Measurements from ENCODE around the gene ZNF619.

Gene ZNF619

GRCh38 chr3:40528426-40528825 lies 51.5 kb downstream of the ZNF619 start:
- DNase-seq, result no peak

GRCh38 chr3:40532252-40532651 lies 55.3 kb downstream of the ZNF619 start:
- no peak for DNase-seq

DNA sequence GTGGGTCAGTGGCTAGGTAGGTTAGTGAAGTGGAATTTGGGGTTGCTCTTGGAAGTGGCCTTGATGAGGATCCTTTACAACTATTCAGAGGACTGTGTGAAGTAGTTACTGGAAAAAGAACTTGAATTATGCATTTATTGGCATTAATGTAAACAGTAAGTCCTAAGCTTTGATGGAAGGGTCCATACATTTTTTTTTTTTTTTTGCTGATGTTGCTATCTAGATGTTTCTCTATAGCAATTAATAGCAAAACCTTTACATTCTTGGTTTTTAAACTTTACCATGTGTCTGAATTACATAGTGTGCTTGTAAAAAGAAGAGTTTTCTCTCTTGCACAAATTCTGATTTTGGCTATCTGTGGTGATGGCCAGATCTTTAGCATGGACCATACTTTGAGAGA lies 57.4 kb downstream of the ZNF619 start:
- no peak for DNase-seq
